ENCODE measurements around the gene BASP1.

The BASP1 gene

DNA sequence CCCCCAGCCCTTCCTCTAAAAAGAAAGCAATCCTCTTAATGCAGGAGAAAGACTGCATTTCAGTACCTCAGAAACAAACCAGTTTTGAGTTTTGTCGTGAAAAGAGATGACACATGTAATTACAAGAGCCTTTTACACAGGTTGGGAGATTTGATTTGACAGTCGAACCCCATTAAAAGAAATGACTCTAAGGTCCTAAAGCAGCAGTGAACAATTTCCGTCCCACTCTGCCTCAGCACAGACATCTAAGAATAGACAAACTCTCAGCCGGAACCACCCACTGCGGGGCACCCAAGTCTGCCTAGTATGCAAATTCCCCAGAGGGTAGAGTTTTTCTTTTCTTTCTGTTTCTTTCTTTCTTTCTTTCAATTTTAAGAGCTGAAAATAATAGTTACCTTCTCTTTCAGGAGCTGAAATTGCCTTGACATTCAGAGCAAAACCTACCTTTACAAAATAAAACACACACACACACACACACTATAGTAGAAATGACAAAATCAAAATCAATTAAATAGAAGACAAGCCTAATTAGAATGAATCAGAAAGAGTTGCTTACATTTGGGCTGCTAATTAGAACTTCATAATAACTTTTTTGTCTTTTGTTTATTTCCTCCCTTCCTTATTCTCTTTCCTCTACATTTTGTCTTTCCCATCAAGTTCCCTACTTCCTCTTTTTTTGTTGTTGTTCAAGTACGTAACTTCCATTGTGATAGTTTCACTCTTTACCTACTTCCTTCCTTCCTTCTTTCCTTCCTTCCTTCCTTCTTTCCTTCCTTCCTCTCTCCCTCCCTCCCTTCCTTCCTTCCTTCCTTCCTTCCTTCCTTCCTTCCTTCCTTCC, 65.1 kb downstream of the BASP1 start:
- H3K27me3 ChIP-seq (ENCODE audit: control insufficient read depth, insufficient read depth, low read length) = no peaks in the 10 kb centered on the region
- no peak overlapping the region for H3K4me3 ChIP-seq (ENCODE audit: low read length)
- H3K4me1 ChIP-seq (ENCODE audit: control insufficient read depth, low read depth, low read length) = peaks cover 16% of the 10 kb centered on the region
- H3K27ac ChIP-seq (ENCODE audit: low read length) = no peak overlapping the region
- H3K9ac ChIP-seq (ENCODE audit: low read length) = no peak overlapping the region
- H3K9me3 ChIP-seq (ENCODE audit: control insufficient read depth, low read depth, low read length) = no peaks in the 10 kb centered on the region
- H3K36me3 ChIP-seq (ENCODE audit: control insufficient read depth, low read depth, low read length) = peaks cover under 1% of the 10 kb centered on the region

GRCh38 chr5:17283121-17283415, 65.6 kb downstream of the BASP1 start:
- peaks cover 16% of the 10 kb centered on the region for H3K4me1 ChIP-seq (ENCODE audit: control insufficient read depth, low read depth, low read length)
- no peak overlapping the region for H3K27ac ChIP-seq (ENCODE audit: low read length)
- no peaks in the 10 kb centered on the region for H3K27me3 ChIP-seq (ENCODE audit: control insufficient read depth, insufficient read depth, low read length)
- H3K9me3 ChIP-seq (ENCODE audit: control insufficient read depth, low read depth, low read length) = no peaks in the 10 kb centered on the region
- H3K36me3 ChIP-seq (ENCODE audit: control insufficient read depth, low read depth, low read length) = no peaks in the 10 kb centered on the region
- H3K4me3 ChIP-seq (ENCODE audit: low read length) = no peak overlapping the region
- no peak overlapping the region for H3K9ac ChIP-seq (ENCODE audit: low read length)

- Histone ChIP-seq H3K9ac (ENCODE audit: low read length) (no peak overlapping the region), H3K4me3 (ENCODE audit: low read length) (no peak overlapping the region)
Observed at GRCh38 chr5:17287501-17288155, 70.2 kb downstream of the BASP1 start.

GRCh38 chr5:17288570-17288969, 71.1 kb downstream of the BASP1 start:
- Histone ChIP-seq H3K27ac (ENCODE audit: low read length) (no peak overlapping the region), H3K4me3 (ENCODE audit: low read length) (no peak overlapping the region), H3K9ac (ENCODE audit: low read length) (no peak overlapping the region), H3K4me1 (ENCODE audit: control insufficient read depth, low read depth, low read length) (no peaks in the 10 kb centered on the region), H3K36me3 (ENCODE audit: control insufficient read depth, low read depth, low read length) (no peaks in the 10 kb centered on the region), H3K27me3 (ENCODE audit: control insufficient read depth, insufficient read depth, low read length) (no peaks in the 10 kb centered on the region), H3K9me3 (ENCODE audit: control insufficient read depth, low read depth, low read length) (no peaks in the 10 kb centered on the region)

More at GRCh38 chr5:17287501-17288155, 70.2 kb downstream of the BASP1 start:
- Histone ChIP-seq H3K36me3 (ENCODE audit: control insufficient read depth, low read depth, low read length) (no peaks in the 10 kb centered on the region), H3K27ac (ENCODE audit: low read length) (no peak overlapping the region), H3K4me1 (ENCODE audit: control insufficient read depth, low read depth, low read length) (peaks cover 2% of the 10 kb centered on the region), H3K9me3 (ENCODE audit: control insufficient read depth, low read depth, low read length) (no peaks in the 10 kb centered on the region), H3K27me3 (ENCODE audit: control insufficient read depth, insufficient read depth, low read length) (no peaks in the 10 kb centered on the region)

DNA sequence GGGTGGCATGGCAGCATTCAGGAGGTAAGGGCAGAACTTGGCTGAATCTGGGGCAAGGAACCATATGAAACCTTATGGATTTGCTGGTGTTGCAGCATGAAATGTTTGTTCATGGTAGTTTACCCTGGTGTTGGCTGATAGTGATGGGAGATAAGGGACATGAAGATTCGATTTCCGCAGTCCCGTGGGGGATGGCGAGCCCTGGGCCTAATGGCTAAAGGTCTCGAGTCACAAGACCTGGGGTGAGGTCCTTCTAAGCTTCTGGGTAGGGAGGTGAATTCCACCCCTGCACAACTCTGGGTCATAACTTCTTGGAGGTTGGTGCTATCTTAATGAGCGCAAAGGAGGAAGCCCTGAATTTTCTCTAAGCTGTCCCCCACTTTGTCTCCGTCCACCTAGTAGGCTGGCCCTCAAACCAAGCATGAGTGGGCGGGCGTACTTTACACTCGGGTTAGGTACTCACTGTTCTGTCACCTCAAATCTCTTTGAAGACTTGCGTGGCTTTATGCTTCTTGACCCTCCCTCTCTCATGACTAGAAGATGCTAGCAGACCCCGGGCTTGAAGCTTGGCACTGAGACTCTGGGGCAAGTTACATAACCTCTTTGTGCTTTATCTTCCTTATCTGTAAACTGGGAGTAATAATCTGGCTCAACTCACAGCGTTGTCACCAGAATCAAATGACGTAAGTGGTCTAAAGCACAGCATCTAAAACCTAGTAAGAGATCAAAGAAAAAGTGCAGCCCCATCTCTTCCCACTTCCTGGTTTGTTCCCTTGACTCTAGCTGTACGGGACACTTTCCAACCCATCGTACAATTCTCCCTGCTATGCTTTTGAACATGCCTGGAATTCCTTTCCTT, 72.5 kb downstream of the BASP1 start:
- H3K4me3 ChIP-seq (ENCODE audit: low read length) = no peak overlapping the region
- no peaks in the 10 kb centered on the region for H3K36me3 ChIP-seq (ENCODE audit: control insufficient read depth, low read depth, low read length)
- no peak overlapping the region for H3K9ac ChIP-seq (ENCODE audit: low read length)
- H3K9me3 ChIP-seq (ENCODE audit: control insufficient read depth, low read depth, low read length) = no peaks in the 10 kb centered on the region
- no peak overlapping the region for H3K27ac ChIP-seq (ENCODE audit: low read length)
- H3K27me3 ChIP-seq (ENCODE audit: control insufficient read depth, insufficient read depth, low read length) = no peaks in the 10 kb centered on the region
- no peaks in the 10 kb centered on the region for H3K4me1 ChIP-seq (ENCODE audit: control insufficient read depth, low read depth, low read length)

GRCh38 chr5:17290540-17290974, 73.1 kb downstream of the BASP1 start:
- Histone ChIP-seq H3K9me3 (ENCODE audit: control insufficient read depth, low read depth, low read length) (no peaks in the 10 kb centered on the region), H3K27me3 (ENCODE audit: control insufficient read depth, insufficient read depth, low read length) (no peaks in the 10 kb centered on the region), H3K27ac (ENCODE audit: low read length) (no peak overlapping the region), H3K4me1 (ENCODE audit: control insufficient read depth, low read depth, low read length) (no peaks in the 10 kb centered on the region), H3K4me3 (ENCODE audit: low read length) (no peak overlapping the region), H3K9ac (ENCODE audit: low read length) (no peak overlapping the region), H3K36me3 (ENCODE audit: control insufficient read depth, low read depth, low read length) (no peaks in the 10 kb centered on the region)

GRCh38 chr5:17292434-17293015, 75.1 kb downstream of the BASP1 start:
- H3K4me3 ChIP-seq (ENCODE audit: low read length) = no peak overlapping the region
- no peaks in the 10 kb centered on the region for H3K9me3 ChIP-seq (ENCODE audit: control insufficient read depth, low read depth, low read length)
- no peaks in the 10 kb centered on the region for H3K4me1 ChIP-seq (ENCODE audit: control insufficient read depth, low read depth, low read length)
- no peaks in the 10 kb centered on the region for H3K36me3 ChIP-seq (ENCODE audit: control insufficient read depth, low read depth, low read length)
- H3K27ac ChIP-seq (ENCODE audit: low read length) = no peak overlapping the region
- H3K27me3 ChIP-seq (ENCODE audit: control insufficient read depth, insufficient read depth, low read length) = no peaks in the 10 kb centered on the region
- H3K9ac ChIP-seq (ENCODE audit: low read length) = no peak overlapping the region

DNA sequence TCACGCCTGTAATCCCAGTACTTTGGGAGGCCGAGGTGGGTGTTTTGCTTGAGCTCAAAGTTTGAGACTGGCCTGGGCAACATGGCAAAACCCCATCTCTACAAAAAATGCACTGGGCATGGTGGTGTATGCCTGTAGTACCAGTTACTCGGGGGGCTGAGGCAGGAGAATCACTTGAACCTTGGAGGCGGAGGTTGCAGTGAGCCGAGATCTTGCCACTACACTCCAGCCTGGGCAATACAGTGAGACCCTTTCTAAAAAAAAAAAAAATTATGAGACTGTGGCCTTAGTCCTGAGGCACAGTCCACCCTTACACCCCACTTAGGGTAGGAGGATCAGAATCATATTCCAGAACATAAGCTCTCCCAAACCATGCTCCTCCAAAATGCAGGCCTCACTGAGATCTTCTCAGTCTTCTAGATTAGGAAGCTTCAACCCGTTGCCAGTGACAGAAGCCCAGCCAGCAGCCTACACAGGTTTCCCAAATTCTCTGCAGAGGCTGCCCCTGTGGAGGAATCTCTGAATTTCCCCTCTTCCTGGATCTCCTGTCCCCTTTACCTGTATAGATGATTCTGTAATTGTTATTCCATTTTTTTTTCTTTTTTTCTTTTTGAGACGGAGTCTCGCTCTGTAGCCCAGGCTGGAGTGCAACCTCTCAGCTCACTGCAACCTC, 77.3 kb downstream of the BASP1 start:
- Histone ChIP-seq H3K36me3 (ENCODE audit: control insufficient read depth, low read depth, low read length) (no peaks in the 10 kb centered on the region), H3K9me3 (ENCODE audit: control insufficient read depth, low read depth, low read length) (no peaks in the 10 kb centered on the region), H3K4me3 (ENCODE audit: low read length) (no peak overlapping the region), H3K9ac (ENCODE audit: low read length) (no peak overlapping the region), H3K4me1 (ENCODE audit: control insufficient read depth, low read depth, low read length) (no peaks in the 10 kb centered on the region), H3K27me3 (ENCODE audit: control insufficient read depth, insufficient read depth, low read length) (no peaks in the 10 kb centered on the region), H3K27ac (ENCODE audit: low read length) (no peak overlapping the region)

- H3K4me1 ChIP-seq (ENCODE audit: control insufficient read depth, low read depth, low read length) = no peaks in the 10 kb centered on the region
- H3K27ac ChIP-seq (ENCODE audit: low read length) = no peak overlapping the region
- H3K4me3 ChIP-seq (ENCODE audit: low read length) = no peak overlapping the region
- H3K9me3 ChIP-seq (ENCODE audit: control insufficient read depth, low read depth, low read length) = no peaks in the 10 kb centered on the region
- no peaks in the 10 kb centered on the region for H3K36me3 ChIP-seq (ENCODE audit: control insufficient read depth, low read depth, low read length)
- H3K27me3 ChIP-seq (ENCODE audit: control insufficient read depth, insufficient read depth, low read length) = no peaks in the 10 kb centered on the region
- H3K9ac ChIP-seq (ENCODE audit: low read length) = no peak overlapping the region
Observed at GRCh38 chr5:17295671-17296070, 78.2 kb downstream of the BASP1 start.

GRCh38 chr5:17302106-17302505, 84.7 kb downstream of the BASP1 start:
- Histone ChIP-seq H3K9me3 (ENCODE audit: control insufficient read depth, low read depth, low read length) (no peaks in the 10 kb centered on the region), H3K9ac (ENCODE audit: low read length) (no peak overlapping the region), H3K4me3 (ENCODE audit: low read length) (no peak overlapping the region)

GRCh38 chr5:17302604-17303003, 85.2 kb downstream of the BASP1 start:
- Histone ChIP-seq H3K9ac (ENCODE audit: low read length) (no peak overlapping the region), H3K36me3 (ENCODE audit: control insufficient read depth, low read depth, low read length) (no peaks in the 10 kb centered on the region), H3K9me3 (ENCODE audit: control insufficient read depth, low read depth, low read length) (no peaks in the 10 kb centered on the region), H3K4me1 (ENCODE audit: control insufficient read depth, low read depth, low read length) (no peaks in the 10 kb centered on the region), H3K27ac (ENCODE audit: low read length) (no peak overlapping the region), H3K4me3 (ENCODE audit: low read length) (no peak overlapping the region), H3K27me3 (ENCODE audit: control insufficient read depth, insufficient read depth, low read length) (no peaks in the 10 kb centered on the region)

More at GRCh38 chr5:17302106-17302505, 84.7 kb downstream of the BASP1 start:
- no peaks in the 10 kb centered on the region for H3K36me3 ChIP-seq (ENCODE audit: control insufficient read depth, low read depth, low read length)
- no peak overlapping the region for H3K27ac ChIP-seq (ENCODE audit: low read length)
- H3K27me3 ChIP-seq (ENCODE audit: control insufficient read depth, insufficient read depth, low read length) = no peaks in the 10 kb centered on the region
- H3K4me1 ChIP-seq (ENCODE audit: control insufficient read depth, low read depth, low read length) = no peaks in the 10 kb centered on the region
